Testis (tissue), 3 donors: ENCODE results near the gene CCDC93. TPM values are rescaled to one million over a fixed set of nuclear protein-coding genes. Genes with fewer than 3 reads are reported as not detected.

Experiments
- DNase-seq: peaks from one replicate; pipeline ENCODE4 v3.0.0-alpha.2; 2019
- H3K27ac ChIP-seq, 2 donors: fragments of 200-600 bp; sonication (generic); one replicate each; pipeline ENCODE4 v1.5.1; 2019
- H3K27me3 ChIP-seq: fragments of 200-600 bp; sonication (generic); one replicate; pipeline ENCODE4 v1.5.1; 2019
- H3K36me3 ChIP-seq: fragments of 200-600 bp; sonication (generic); one replicate; pipeline ENCODE4 v1.5.1; 2017; ENCODE audit warnings: low read depth; ENCODE audit errors: missing control alignments
- H3K4me1 ChIP-seq: fragments of 200-600 bp; sonication (generic); one replicate; pipeline ENCODE4 v1.5.1; 2019
- H3K4me3 ChIP-seq, 2 donors: fragments of 200-600 bp; sonication (generic); one replicate each; pipeline ENCODE4 v1.5.1; 2017 to 2019
- H3K9me3 ChIP-seq: fragments of 200-600 bp; sonication (generic); one replicate; pipeline ENCODE4 v1.5.1; 2017
- CTCF ChIP-seq, 3 experiments: fragments of 450-650 bp in 2 of 3; fragments of 200-600 bp in 1 of 3; sonication (generic) in 1 of 3; IDR thresholded peaks; one replicate each; pipeline ENCODE4 v1.5.1; 2016 to 2019; ENCODE audit warnings: antibody characterized with exemption in 3 of 3, mild to moderate bottlenecking in 2 of 3, moderate library complexity in 1 of 3
- POLR2A ChIP-seq: fragments of 450-650 bp; IDR thresholded peaks from one replicate; pipeline ENCODE4 v1.6.1; 2017; ENCODE audit warnings: antibody characterized with exemption, mild to moderate bottlenecking, moderate library complexity
- WGBS, 2 donors: methylation state at CpG; one replicate each; pipeline ENCODE4 v1.1.5; 2018; 5-methylcytosine and 5-hydroxymethylcytosine counted together
- intact Hi-C: fragments of 100-400 bp; cut with DNase I; formaldehyde crosslinking; loops from one replicate; pipeline ENCODE4 v1.15.1; 2023; ENCODE audit warnings: low total_unique reads
- polyA plus RNA-seq: library from polyadenylated mRNA; stranded (reverse); fragments of 350-450 nt; fragmentation: Illumina TruSeq; extraction: RNeasy Lipid Tissue Mini Kit (QIAGEN cat#74804); gene quantifications from one replicate; pipeline ENCODE4 v1.2.3, GENCODE V29; 2014; ENCODE audit warnings: low read depth, low replicate concordance; ENCODE audit not compliant: insufficient read depth
- total RNA-seq, 2 donors: library from RNA; depleted of rRNA; stranded (reverse); fragments of >200 nt; gene quantifications; one replicate each; pipeline ENCODE4 v1.2.3, GENCODE V29; 2016

CCDC93 gene
- total and polyA plus RNA-seq, 3 donors from 2014 or later = 44.4 to 82.3 (median 61.6) TPM

GRCh38 chr2:117976581-117976980 lies 37.3 kb downstream of the CCDC93 start:
- Histone ChIP-seq H3K4me1 (no peaks in the 10 kb centered on the region), H3K27me3 (no peaks in the 10 kb centered on the region), H3K36me3 (no peaks in the 10 kb centered on the region), H3K27ac (no peak overlapping the region), H3K9me3 (no peaks in the 10 kb centered on the region), H3K4me3 (no peak overlapping the region)
- no peak for TF ChIP-seq CTCF (IDR thresholded peaks at IDR 0.05)
- no peak for TF ChIP-seq POLR2A
- DNase-seq = no peak
- intact Hi-C loops = no loop called here
- WGBS, 2 donors = 89 to 95% methylated on average over 3 of the region's 3 CpGs

GRCh38 chr2:117973498-117974082 lies 40.3 kb downstream of the CCDC93 start:
- Histone ChIP-seq H3K27me3 (no peaks in the 10 kb centered on the region), H3K36me3 (no peaks in the 10 kb centered on the region), H3K27ac (no peak overlapping the region), H3K4me3 (no peak overlapping the region), H3K9me3 (no peaks in the 10 kb centered on the region), H3K4me1 (no peaks in the 10 kb centered on the region)
- TF ChIP-seq POLR2A (no peak), CTCF (IDR thresholded peaks at IDR 0.05) (no peak)
- 86 to 87% methylated on average over 9 of the region's 9 CpGs for WGBS, 2 donors
- intact Hi-C loops = no loop called here
- DNase-seq = no peak

- no peaks in the 10 kb centered on the region for H3K36me3 ChIP-seq
- no peaks in the 10 kb centered on the region for H3K9me3 ChIP-seq
- WGBS, 2 donors = 82 to 83% methylated on average over 6 of the region's 6 CpGs
- intact Hi-C loops = no loop called here
- no peaks in the 10 kb centered on the region for H3K4me1 ChIP-seq
- H3K27ac ChIP-seq = no peak overlapping the region
- no peaks in the 10 kb centered on the region for H3K27me3 ChIP-seq
- no peak overlapping the region for H3K4me3 ChIP-seq
- no peak for DNase-seq
- no peak for TF ChIP-seq POLR2A
- no peak for TF ChIP-seq CTCF (IDR thresholded peaks at IDR 0.05)
Measured at GRCh38 chr2:117972476-117973123, 41.3 kb downstream of the CCDC93 start.

GRCh38 chr2:117968722-117969121 lies 45.1 kb downstream of the CCDC93 start:
- TF ChIP-seq CTCF (IDR thresholded peaks at IDR 0.05) (no peak), POLR2A (no peak)
- WGBS, 2 donors = 95 to 100% methylated on average over 2 of the region's 2 CpGs
- H3K4me3 ChIP-seq = no peak overlapping the region
- no peak overlapping the region for H3K27ac ChIP-seq
- H3K9me3 ChIP-seq = no peaks in the 10 kb centered on the region
- DNase-seq = no peak
- intact Hi-C loops = no loop called here
- no peaks in the 10 kb centered on the region for H3K36me3 ChIP-seq
- H3K4me1 ChIP-seq = no peaks in the 10 kb centered on the region
- no peaks in the 10 kb centered on the region for H3K27me3 ChIP-seq
